HL-60 (cell line): Measurements from ENCODE around the gene EIF1.

ENCODE experiments used
- CTCF ChIP-seq: IDR thresholded peaks from one replicate; pipeline ENCODE4 v1.5.1; 2011; ENCODE audit warnings: low read length, control low read depth, inconsistent platforms; ENCODE audit not compliant: insufficient read depth
- POLR2AphosphoS5 ChIP-seq: IDR thresholded peaks from 2 replicates; pipeline ENCODE4 v1.6.1; 2012; ENCODE audit warnings: low read depth

- TF ChIP-seq CTCF, result no peak
- no peak for TF ChIP-seq POLR2AphosphoS5
Measured at GRCh38 chr17:41697122-41697962, 8.7 kb downstream of the EIF1 start.
